KMS-11 (cell line): ENCODE data around the gene POU2F1.

Experiments used
- H2AFZ ChIP-seq: fragments of 200-600 bp; sonication (generic); 2 replicates; pipeline ENCODE4 v1.6.1; 2016; ENCODE audit warnings: antibody characterized with exemption, mixed run types, low read depth
- H3K27ac ChIP-seq: fragments of 200-600 bp; sonication (generic); 2 replicates; pipeline ENCODE4 v1.6.1; 2016; ENCODE audit warnings: mild to moderate bottlenecking, mixed run types
- H3K27me3 ChIP-seq: fragments of 200-600 bp; sonication (generic); 2 replicates; pipeline ENCODE4 v1.6.1; 2017; ENCODE audit warnings: mild to moderate bottlenecking, low read depth, mixed run types, moderate library complexity; ENCODE audit not compliant: insufficient read depth
- H3K36me3 ChIP-seq: fragments of 200-600 bp; sonication (generic); 2 replicates; pipeline ENCODE4 v1.6.1; 2017; ENCODE audit warnings: mild to moderate bottlenecking, mixed run types; ENCODE audit not compliant: insufficient read depth
- H3K4me1 ChIP-seq: fragments of 200-600 bp; sonication (generic); 2 replicates; pipeline ENCODE4 v1.6.1; 2016; ENCODE audit warnings: mild to moderate bottlenecking, low read depth, mixed run types; ENCODE audit not compliant: poor library complexity, severe bottlenecking
- H3K4me2 ChIP-seq: fragments of 200-600 bp; sonication (generic); 2 replicates; pipeline ENCODE4 v1.7.0; 2016; ENCODE audit warnings: mild to moderate bottlenecking, mixed run types
- H3K4me3 ChIP-seq: fragments of 200-600 bp; sonication (generic); IDR thresholded peaks from 2 replicates; pipeline ENCODE4 v1.6.1; 2017; ENCODE audit warnings: low read depth, low read length, mixed read lengths; ENCODE audit not compliant: insufficient read depth
- H3K79me2 ChIP-seq: fragments of 200-600 bp; sonication (generic); 2 replicates; pipeline ENCODE4 v1.6.1; 2016; ENCODE audit warnings: low read depth, mixed run types; ENCODE audit not compliant: insufficient read depth
- H3K9ac ChIP-seq: fragments of 200-600 bp; sonication (generic); 2 replicates; pipeline ENCODE4 v1.6.1; 2016; ENCODE audit warnings: mild to moderate bottlenecking, mixed run types
- H4K20me1 ChIP-seq: fragments of 200-600 bp; sonication (generic); 2 replicates; pipeline ENCODE4 v1.6.1; 2016; ENCODE audit warnings: mild to moderate bottlenecking, mixed run types; ENCODE audit not compliant: insufficient read depth
- TF ChIP-seq, protein P1 (sequence below): fragments of 200-600 bp; sonication (generic); conservative IDR thresholded peaks from 2 replicates; pipeline ENCODE4 v1.6.1; 2017; ENCODE audit warnings: low read depth, mild to moderate bottlenecking, antibody characterized with exemption, low read length, moderate library complexity, mixed read lengths

The POU2F1 gene

GRCh38 chr1:167345386-167345733, 124.7 kb downstream of the POU2F1 start:
- no peak overlapping the region for H3K9ac ChIP-seq
- no peaks in the 10 kb centered on the region for H3K27me3 ChIP-seq
- no peak overlapping the region for H3K4me3 ChIP-seq
- no peak overlapping the region for H3K27ac ChIP-seq
- H2AFZ ChIP-seq, result no peak overlapping the region
- TF ChIP-seq, protein P1, sequence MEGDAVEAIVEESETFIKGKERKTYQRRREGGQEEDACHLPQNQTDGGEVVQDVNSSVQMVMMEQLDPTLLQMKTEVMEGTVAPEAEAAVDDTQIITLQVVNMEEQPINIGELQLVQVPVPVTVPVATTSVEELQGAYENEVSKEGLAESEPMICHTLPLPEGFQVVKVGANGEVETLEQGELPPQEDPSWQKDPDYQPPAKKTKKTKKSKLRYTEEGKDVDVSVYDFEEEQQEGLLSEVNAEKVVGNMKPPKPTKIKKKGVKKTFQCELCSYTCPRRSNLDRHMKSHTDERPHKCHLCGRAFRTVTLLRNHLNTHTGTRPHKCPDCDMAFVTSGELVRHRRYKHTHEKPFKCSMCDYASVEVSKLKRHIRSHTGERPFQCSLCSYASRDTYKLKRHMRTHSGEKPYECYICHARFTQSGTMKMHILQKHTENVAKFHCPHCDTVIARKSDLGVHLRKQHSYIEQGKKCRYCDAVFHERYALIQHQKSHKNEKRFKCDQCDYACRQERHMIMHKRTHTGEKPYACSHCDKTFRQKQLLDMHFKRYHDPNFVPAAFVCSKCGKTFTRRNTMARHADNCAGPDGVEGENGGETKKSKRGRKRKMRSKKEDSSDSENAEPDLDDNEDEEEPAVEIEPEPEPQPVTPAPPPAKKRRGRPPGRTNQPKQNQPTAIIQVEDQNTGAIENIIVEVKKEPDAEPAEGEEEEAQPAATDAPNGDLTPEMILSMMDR, result no peak
- H3K4me1 ChIP-seq, result peaks cover 8% of the 10 kb centered on the region
- H3K4me2 ChIP-seq, result no peak overlapping the region
- no peaks in the 10 kb centered on the region for H3K79me2 ChIP-seq
- no peaks in the 10 kb centered on the region for H3K36me3 ChIP-seq
- no peaks in the 10 kb centered on the region for H4K20me1 ChIP-seq

DNA sequence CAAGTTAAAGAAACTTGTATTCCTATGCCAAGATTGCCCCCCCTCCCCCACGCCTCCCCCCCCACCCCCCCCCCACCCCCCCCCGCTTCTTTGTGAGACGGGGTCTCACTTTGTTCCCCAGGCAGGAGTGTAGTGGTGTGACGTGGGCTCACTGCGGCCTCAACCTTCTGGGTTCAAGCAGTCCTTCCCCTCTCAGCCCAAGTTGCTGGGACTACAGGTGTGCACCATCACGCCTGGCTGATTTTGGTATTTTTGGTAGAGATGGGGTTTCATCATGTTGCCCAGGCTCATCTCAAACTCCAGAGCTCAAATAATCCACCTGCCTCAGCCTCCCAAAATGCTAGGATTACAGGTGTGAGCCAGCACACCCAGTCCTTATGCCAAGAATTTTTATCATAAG, 136.6 kb downstream of the POU2F1 start:
- no peak overlapping the region for H3K4me2 ChIP-seq
- no peaks in the 10 kb centered on the region for H3K27me3 ChIP-seq
- TF ChIP-seq, protein P1, result no peak
- no peak overlapping the region for H3K4me3 ChIP-seq
- no peak overlapping the region for H2AFZ ChIP-seq
- H3K79me2 ChIP-seq, result peaks cover 6% of the 10 kb centered on the region
- no peaks in the 10 kb centered on the region for H3K36me3 ChIP-seq
- H3K4me1 ChIP-seq, result no peaks in the 10 kb centered on the region
- no peak overlapping the region for H3K27ac ChIP-seq
- no peak overlapping the region for H3K9ac ChIP-seq
- H4K20me1 ChIP-seq, result 0 out of 2 replicates have a peak, but pooled peaks cover 6% of the 10 kb centered on the region

GRCh38 chr1:167359295-167359694, 138.6 kb downstream of the POU2F1 start:
- H3K36me3 ChIP-seq, result no peaks in the 10 kb centered on the region
- H3K9ac ChIP-seq, result no peak overlapping the region
- H4K20me1 ChIP-seq, result 0 out of 2 replicates have a peak, but pooled peaks cover 6% of the 10 kb centered on the region
- peaks cover 6% of the 10 kb centered on the region for H3K79me2 ChIP-seq
- H3K27ac ChIP-seq, result no peak overlapping the region
- TF ChIP-seq, protein P1, result no peak
- H3K4me1 ChIP-seq, result no peaks in the 10 kb centered on the region
- H3K4me3 ChIP-seq, result no peak overlapping the region
- H2AFZ ChIP-seq, result no peak overlapping the region
- H3K27me3 ChIP-seq, result no peaks in the 10 kb centered on the region
- no peak overlapping the region for H3K4me2 ChIP-seq

DNA sequence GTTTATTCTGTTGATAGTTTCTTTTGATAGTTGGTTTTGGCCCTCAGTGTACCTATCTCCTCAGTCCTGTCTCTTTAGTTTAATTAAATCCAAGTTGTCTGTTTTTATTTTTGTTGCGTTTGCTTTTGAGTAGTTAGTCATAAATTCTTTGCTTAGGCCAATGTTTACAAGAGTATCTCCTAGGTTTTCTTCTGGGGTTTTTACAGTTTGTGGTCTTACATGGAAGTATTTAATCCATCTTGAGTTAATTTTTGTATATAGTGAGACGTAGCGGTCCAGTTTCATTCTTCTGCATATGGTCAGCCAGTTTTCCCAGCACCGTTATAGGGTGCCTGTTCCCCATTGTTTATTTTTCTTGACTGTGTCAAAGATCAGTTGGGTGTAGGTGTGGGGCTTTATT, 139.4 kb downstream of the POU2F1 start:
- H3K9ac ChIP-seq, result no peak overlapping the region
- no peaks in the 10 kb centered on the region for H3K4me1 ChIP-seq
- no peak overlapping the region for H3K27ac ChIP-seq
- TF ChIP-seq, protein P1, result no peak
- peaks cover 6% of the 10 kb centered on the region for H3K79me2 ChIP-seq
- H4K20me1 ChIP-seq, result 0 out of 2 replicates have a peak, but pooled peaks cover 6% of the 10 kb centered on the region
- no peak overlapping the region for H3K4me3 ChIP-seq
- no peak overlapping the region for H2AFZ ChIP-seq
- no peaks in the 10 kb centered on the region for H3K27me3 ChIP-seq
- H3K4me2 ChIP-seq, result no peak overlapping the region
- H3K36me3 ChIP-seq, result no peaks in the 10 kb centered on the region
